HPDE6-E6E7 (cell line): ENCODE measurements around the gene S100A12.

Source experiments
- DNase-seq: peaks from one replicate; pipeline ENCODE4 v3.0.0; 2011; ENCODE audit warnings: missing footprints; ENCODE audit errors: extremely low spot score

S100A12 gene

GRCh38 chr1:153397051-153397923 lies 21.9 kb upstream of the S100A12 start:
- DNase-seq: no peak

GRCh38 chr1:153396461-153396860 lies 21.0 kb upstream of the S100A12 start:
- DNase-seq: no peak

GRCh38 chr1:153395776-153396175 lies 20.4 kb upstream of the S100A12 start:
- no peak for DNase-seq

- no peak for DNase-seq
These were observed 19.8 kb upstream of the S100A12 start for GRCh38 chr1:153395136-153395685.

GRCh38 chr1:153394391-153394790 lies 19.0 kb upstream of the S100A12 start:
- no peak for DNase-seq

GRCh38 chr1:153393926-153394325 lies 18.5 kb upstream of the S100A12 start:
- DNase-seq: no peak

GRCh38 chr1:153392822-153393221 lies 17.4 kb upstream of the S100A12 start:
- no peak for DNase-seq

- no peak for DNase-seq
These were observed 16.8 kb upstream of the S100A12 start for GRCh38 chr1:153392258-153392657.

- DNase-seq: peak; percentile 55
These were observed 15.7 kb upstream of the S100A12 start, which contains the start of gene S100A8 for GRCh38 chr1:153390938-153391710. TSS of gene S100A8 (minus strand) at chr1:153391073. CDS start at chr1:153390535, 538 bp downstream.

GRCh38 chr1:153389973-153390879 lies 14.8 kb upstream of the S100A12 start:
- no peak for DNase-seq

GRCh38 chr1:153389401-153389800 lies 14.0 kb upstream of the S100A12 start:
- no peak for DNase-seq

- DNase-seq: no peak
These were observed 12.4 kb upstream of the S100A12 start for GRCh38 chr1:153387785-153388184.

- no peak for DNase-seq
These were observed 11.6 kb upstream of the S100A12 start for GRCh38 chr1:153387001-153387400.

- DNase-seq: no peak
These were observed 11.1 kb upstream of the S100A12 start for GRCh38 chr1:153386500-153386901.

- no peak for DNase-seq
These were observed 9.6 kb upstream of the S100A12 start for GRCh38 chr1:153384958-153385580.

GRCh38 chr1:153380711-153381110 lies 5.3 kb upstream of the S100A12 start:
- DNase-seq: no peak

- no peak for DNase-seq
These were observed 4.2 kb upstream of the S100A12 start for GRCh38 chr1:153379591-153379990.

- no peak for DNase-seq
These were observed 1.4 kb downstream of the S100A12 start for GRCh38 chr1:153374071-153374470.

GRCh38 chr1:153372571-153372970 lies 2.9 kb downstream of the S100A12 start:
- DNase-seq: no peak

- no peak for DNase-seq
These were observed 4.2 kb downstream of the S100A12 start for GRCh38 chr1:153371231-153371630.

- no peak for DNase-seq
These were observed 5.3 kb downstream of the S100A12 start for GRCh38 chr1:153370146-153370545.
